ENCODE results near the gene PLXNA4. TPM values are rescaled to one million over a fixed set of nuclear protein-coding genes. Genes with fewer than 3 reads are reported as not detected.

The PLXNA4 gene
- total RNA-seq, 2 donors from 2014 or later, result 24.0 to 42.7 TPM

DNA sequence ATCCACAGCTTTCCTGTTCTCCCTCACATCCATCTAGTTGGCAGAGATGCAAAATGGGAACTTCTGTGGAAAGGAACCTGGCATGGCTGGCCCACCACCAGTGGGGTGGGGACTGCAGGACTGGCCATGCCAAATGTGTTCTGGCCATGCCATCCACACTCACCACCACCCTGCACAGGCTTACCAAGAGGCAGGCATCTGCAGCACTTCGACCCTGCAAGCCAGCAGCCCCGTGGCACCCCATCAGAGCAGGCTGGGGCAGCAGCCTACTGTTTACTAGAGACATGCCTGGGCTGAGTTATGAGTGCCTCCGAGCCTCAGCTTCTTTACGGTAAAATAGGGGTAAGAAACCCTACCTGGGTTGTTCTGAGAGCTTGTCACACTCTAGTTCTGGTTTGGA is 313.1 kb downstream of the PLXNA4 start:
- DNase-seq, result no peak
- Histone ChIP-seq H3K36me3 (ENCODE audit: control insufficient read depth, insufficient read depth, low read length) (no peaks in the 10 kb centered on the region), H3K9ac (ENCODE audit: extremely low read depth, low read length, poor library complexity, severe bottlenecking) (no peak overlapping the region), H3K4me1 (ENCODE audit: control insufficient read depth, insufficient read depth, low read length) (no peaks in the 10 kb centered on the region), H3K9me3 (ENCODE audit: control insufficient read depth, low read length) (no peaks in the 10 kb centered on the region), H3K4me3 (ENCODE audit: low read length) (no peak overlapping the region), H3K27me3 (ENCODE audit: control insufficient read depth, insufficient read depth, low read length, poor library complexity, severe bottlenecking) (no peaks in the 10 kb centered on the region), H3K27ac (ENCODE audit: low read depth, low read length) (no peak overlapping the region)
- Mint-ChIP-seq H3K27me3 (ENCODE audit: insufficient read depth) (no peaks in the 10 kb centered on the region), H3K36me3 (ENCODE audit: low read depth) (peaks cover 2% of the 10 kb centered on the region), H3K4me1 (peaks cover 2% of the 10 kb centered on the region), H3K9me3 (no peaks in the 10 kb centered on the region), H3K4me3 (no peak overlapping the region), H3K27ac (no peak overlapping the region)
- TF ChIP-seq, protein P1, sequence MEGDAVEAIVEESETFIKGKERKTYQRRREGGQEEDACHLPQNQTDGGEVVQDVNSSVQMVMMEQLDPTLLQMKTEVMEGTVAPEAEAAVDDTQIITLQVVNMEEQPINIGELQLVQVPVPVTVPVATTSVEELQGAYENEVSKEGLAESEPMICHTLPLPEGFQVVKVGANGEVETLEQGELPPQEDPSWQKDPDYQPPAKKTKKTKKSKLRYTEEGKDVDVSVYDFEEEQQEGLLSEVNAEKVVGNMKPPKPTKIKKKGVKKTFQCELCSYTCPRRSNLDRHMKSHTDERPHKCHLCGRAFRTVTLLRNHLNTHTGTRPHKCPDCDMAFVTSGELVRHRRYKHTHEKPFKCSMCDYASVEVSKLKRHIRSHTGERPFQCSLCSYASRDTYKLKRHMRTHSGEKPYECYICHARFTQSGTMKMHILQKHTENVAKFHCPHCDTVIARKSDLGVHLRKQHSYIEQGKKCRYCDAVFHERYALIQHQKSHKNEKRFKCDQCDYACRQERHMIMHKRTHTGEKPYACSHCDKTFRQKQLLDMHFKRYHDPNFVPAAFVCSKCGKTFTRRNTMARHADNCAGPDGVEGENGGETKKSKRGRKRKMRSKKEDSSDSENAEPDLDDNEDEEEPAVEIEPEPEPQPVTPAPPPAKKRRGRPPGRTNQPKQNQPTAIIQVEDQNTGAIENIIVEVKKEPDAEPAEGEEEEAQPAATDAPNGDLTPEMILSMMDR (conservative IDR thresholded peaks at IDR 0.05), result no peak
- 89 to 90% methylated on average over 1 to 4 of the region's 4 CpGs for WGBS, 2 experiments (ENCODE audit: insufficient coverage in 1 of 2, insufficient read length in 1 of 2)

DNA sequence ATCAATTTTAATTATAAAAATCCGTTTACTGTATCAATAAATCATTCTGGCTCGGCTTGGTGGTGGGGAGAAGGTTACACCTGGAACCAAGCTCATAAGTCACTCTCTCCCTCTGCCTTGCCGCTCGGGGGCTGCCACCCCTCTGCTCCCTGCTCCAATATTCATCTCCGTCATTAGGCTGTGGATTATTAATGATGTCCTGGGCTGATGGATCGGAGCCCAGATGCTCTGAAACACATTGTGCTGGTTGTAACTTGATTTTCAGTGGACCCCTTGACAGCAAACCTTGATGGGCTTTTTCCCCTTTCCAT is 314.2 kb downstream of the PLXNA4 start:
- Mint-ChIP-seq H3K27ac (no peak overlapping the region), H3K27me3 (ENCODE audit: insufficient read depth) (no peaks in the 10 kb centered on the region), H3K9me3 (no peaks in the 10 kb centered on the region), H3K4me3 (no peak overlapping the region), H3K4me1 (peaks cover 2% of the 10 kb centered on the region), H3K36me3 (ENCODE audit: low read depth) (peaks cover 2% of the 10 kb centered on the region)
- no peak for DNase-seq
- Histone ChIP-seq H3K4me1 (ENCODE audit: control insufficient read depth, insufficient read depth, low read length) (no peaks in the 10 kb centered on the region), H3K9ac (ENCODE audit: extremely low read depth, low read length, poor library complexity, severe bottlenecking) (no peak overlapping the region), H3K27ac (ENCODE audit: low read depth, low read length) (peak overlapping the region; percentile 58), H3K36me3 (ENCODE audit: control insufficient read depth, insufficient read depth, low read length) (no peaks in the 10 kb centered on the region), H3K4me3 (ENCODE audit: low read length) (no peak overlapping the region), H3K27me3 (ENCODE audit: control insufficient read depth, insufficient read depth, low read length, poor library complexity, severe bottlenecking) (no peaks in the 10 kb centered on the region), H3K9me3 (ENCODE audit: control insufficient read depth, low read length) (no peaks in the 10 kb centered on the region)
- WGBS, 2 experiments (ENCODE audit: insufficient coverage in 1 of 2, insufficient read length in 1 of 2), result 94 to 95% methylated on average over 3 to 6 of the region's 6 CpGs
- TF ChIP-seq, protein P1 (conservative IDR thresholded peaks at IDR 0.05), result no peak

DNA sequence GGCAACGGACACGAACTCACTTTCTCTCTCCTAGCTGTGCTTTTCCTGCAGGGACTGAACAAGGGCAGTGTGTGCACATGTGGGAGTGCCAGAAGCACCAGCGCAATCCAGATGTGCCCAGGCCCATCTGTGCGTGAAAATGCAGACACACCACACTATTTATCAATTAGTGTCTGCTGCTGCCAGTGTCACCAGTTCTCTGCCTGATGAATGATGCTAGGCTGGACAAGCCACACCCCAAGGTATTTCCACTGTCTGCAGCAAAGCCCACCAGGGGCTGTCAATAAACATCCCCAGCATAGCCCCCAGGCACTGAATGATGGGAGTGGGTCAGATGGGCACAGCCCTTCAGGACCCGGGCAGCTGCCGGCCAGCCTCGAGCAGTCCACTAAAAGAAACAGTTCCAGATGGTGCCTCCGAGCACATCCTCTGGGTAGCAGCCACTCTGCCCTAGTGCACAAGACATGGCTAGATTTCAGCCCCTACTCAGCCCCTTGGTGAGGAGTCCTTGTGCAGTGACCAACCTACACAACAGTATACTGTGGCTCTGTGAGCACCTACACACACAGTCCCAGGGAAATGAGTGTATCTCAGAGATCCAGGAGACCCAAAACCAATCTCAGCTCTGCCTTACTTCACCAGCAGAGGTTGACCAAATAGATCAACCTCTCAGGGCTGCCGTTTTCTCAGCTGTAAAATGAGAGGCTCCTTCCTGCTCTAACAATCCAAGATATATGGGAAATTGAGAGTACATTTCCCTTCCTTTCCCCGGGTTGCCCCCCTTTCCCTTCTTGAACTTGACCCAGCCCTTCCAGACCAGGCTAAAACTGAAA is 314.7 kb downstream of the PLXNA4 start:
- no peaks in the 10 kb centered on the region for H3K4me1 ChIP-seq (ENCODE audit: control insufficient read depth, insufficient read depth, low read length)
- Mint-ChIP-seq H3K27me3 (ENCODE audit: insufficient read depth) (no peaks in the 10 kb centered on the region), H3K4me1 (peaks cover 2% of the 10 kb centered on the region), H3K4me3 (no peak overlapping the region), H3K27ac (no peak overlapping the region), H3K9me3 (no peaks in the 10 kb centered on the region), H3K36me3 (ENCODE audit: low read depth) (peaks cover 2% of the 10 kb centered on the region)
- no peaks in the 10 kb centered on the region for H3K9me3 ChIP-seq (ENCODE audit: control insufficient read depth, low read length)
- TF ChIP-seq, protein P1 (conservative IDR thresholded peaks at IDR 0.05), result no peak
- no peak overlapping the region for H3K9ac ChIP-seq (ENCODE audit: extremely low read depth, low read length, poor library complexity, severe bottlenecking)
- DNase-seq, result no peak
- no peaks in the 10 kb centered on the region for H3K36me3 ChIP-seq (ENCODE audit: control insufficient read depth, insufficient read depth, low read length)
- no peaks in the 10 kb centered on the region for H3K27me3 ChIP-seq (ENCODE audit: control insufficient read depth, insufficient read depth, low read length, poor library complexity, severe bottlenecking)
- peak overlapping the region; percentile 58 for H3K27ac ChIP-seq (ENCODE audit: low read depth, low read length)
- WGBS, 2 experiments (ENCODE audit: insufficient coverage in 1 of 2, insufficient read length in 1 of 2), result 90% methylated on average over 4 to 10 of the region's 10 CpGs
- no peak overlapping the region for H3K4me3 ChIP-seq (ENCODE audit: low read length)

All from endodermal cell (in vitro differentiated cells).